H9 (cell line): ENCODE measurements around the gene SPPL3. TPM values are rescaled to one million over a fixed set of nuclear protein-coding genes. Genes with fewer than 3 reads are reported as not detected.

Experiments used
- DNase-seq: peaks from one replicate; pipeline ENCODE4 v3.0.0-alpha.2; 2017
- H2AFZ ChIP-seq: one replicate; pipeline ENCODE4 v1.6.1; 2013; ENCODE audit warnings: mild to moderate bottlenecking, low read length, control low read depth, moderate library complexity
- H2AK5ac ChIP-seq: 2 replicates; pipeline ENCODE4 v1.6.1; 2013; ENCODE audit warnings: low read length, control low read depth, mixed read lengths; ENCODE audit not compliant: insufficient read length
- H2BK120ac ChIP-seq: one replicate; pipeline ENCODE4 v1.6.1; 2013; ENCODE audit warnings: low read depth, mild to moderate bottlenecking, low read length, control low read depth, inconsistent platforms; ENCODE audit not compliant: poor library complexity, severe bottlenecking
- H2BK12ac ChIP-seq: 2 replicates; pipeline ENCODE4 v1.6.1; 2013; ENCODE audit warnings: low read length, control low read depth, mixed read lengths, low read depth; ENCODE audit not compliant: insufficient read length
- H2BK15ac ChIP-seq: 2 replicates; pipeline ENCODE4 v1.6.1; 2013; ENCODE audit warnings: low read depth, low read length, control low read depth
- H2BK20ac ChIP-seq: one replicate; pipeline ENCODE4 v1.6.1; 2013; ENCODE audit warnings: low read depth, mild to moderate bottlenecking, low read length, control low read depth, inconsistent platforms; ENCODE audit not compliant: poor library complexity, severe bottlenecking
- H2BK5ac ChIP-seq: 2 replicates; pipeline ENCODE4 v1.6.1; 2013; ENCODE audit warnings: low read length, control low read depth, mixed read lengths; ENCODE audit not compliant: insufficient read length
- H3K14ac ChIP-seq: 2 replicates; pipeline ENCODE4 v1.6.1; 2013; ENCODE audit warnings: low read length, control low read depth; ENCODE audit not compliant: insufficient read depth
- H3K18ac ChIP-seq: 2 replicates; pipeline ENCODE4 v1.6.1; 2013; ENCODE audit warnings: low read depth, mild to moderate bottlenecking, mixed read lengths, low read length, control low read depth; ENCODE audit not compliant: insufficient read length
- H3K23ac ChIP-seq: 2 replicates; pipeline ENCODE4 v1.6.1; 2013; ENCODE audit warnings: low read length, control low read depth, mixed read lengths, low read depth; ENCODE audit not compliant: insufficient read length
- H3K23me2 ChIP-seq: 2 replicates; pipeline ENCODE4 v1.6.1; 2013; ENCODE audit warnings: low read depth, mild to moderate bottlenecking, mixed read lengths, low read length, control low read depth; ENCODE audit not compliant: insufficient read length, poor library complexity, severe bottlenecking
- H3K27ac ChIP-seq: 2 replicates; pipeline ENCODE4 v1.5.1; 2013; ENCODE audit warnings: low read length, control low read depth, mixed read lengths, low read depth; ENCODE audit not compliant: insufficient read length
- H3K27me3 ChIP-seq: 2 replicates; pipeline ENCODE4 v1.6.1; 2013; ENCODE audit warnings: low read length, control low read depth, inconsistent platforms; ENCODE audit not compliant: insufficient read depth
- H3K4ac ChIP-seq: 2 replicates; pipeline ENCODE4 v1.6.1; 2013; ENCODE audit warnings: low read depth, mild to moderate bottlenecking, control low read depth, inconsistent platforms, low read length, moderate library complexity
- H3K4me1 ChIP-seq: 2 replicates; pipeline ENCODE4 v1.6.1; 2013; ENCODE audit warnings: low read length, control low read depth, inconsistent platforms; ENCODE audit not compliant: insufficient read depth
- H3K4me2 ChIP-seq: 2 replicates; pipeline ENCODE4 v1.6.1; 2013; ENCODE audit warnings: low read length, control low read depth, mixed read lengths; ENCODE audit not compliant: insufficient read length, insufficient read depth
- H3K56ac ChIP-seq: 2 replicates; pipeline ENCODE4 v1.6.1; 2013; ENCODE audit warnings: low read depth, mild to moderate bottlenecking, mixed read lengths, low read length, control low read depth; ENCODE audit not compliant: insufficient read length
- H3K79me1 ChIP-seq: 2 replicates; pipeline ENCODE4 v1.6.1; 2013; ENCODE audit warnings: low read depth, mild to moderate bottlenecking, moderate library complexity, low read length, control low read depth, inconsistent platforms; ENCODE audit not compliant: insufficient read depth, poor library complexity, severe bottlenecking
- H3K79me2 ChIP-seq: 2 replicates; pipeline ENCODE4 v1.6.1; 2013; ENCODE audit warnings: low read length, control low read depth, inconsistent platforms; ENCODE audit not compliant: insufficient read depth
- H3K9ac ChIP-seq: 2 replicates; pipeline ENCODE4 v1.6.1; 2013; ENCODE audit warnings: low read length, control low read depth, mixed read lengths; ENCODE audit not compliant: insufficient read length; ENCODE audit errors: extremely low read depth
- H3K9me3 ChIP-seq: one replicate; pipeline ENCODE4 v1.6.1; 2013; ENCODE audit warnings: low read depth, low read length, inconsistent platforms; ENCODE audit not compliant: control insufficient read depth
- H3T11ph ChIP-seq: one replicate; pipeline ENCODE4 v1.6.1; 2013; ENCODE audit warnings: mild to moderate bottlenecking, low read length, control low read depth, inconsistent platforms
- H4K20me1 ChIP-seq: one replicate; pipeline ENCODE4 v1.6.1; 2013; ENCODE audit not compliant: control insufficient read depth, insufficient read length, insufficient read depth
- H4K5ac ChIP-seq: 2 replicates; pipeline ENCODE4 v1.6.1; 2013; ENCODE audit warnings: low read depth, mild to moderate bottlenecking, mixed read lengths, low read length, control low read depth; ENCODE audit not compliant: insufficient read length
- H4K8ac ChIP-seq: replicated peaks from 2 replicates; pipeline ENCODE4 v1.6.1; 2013; ENCODE audit warnings: low read length, control low read depth, mixed read lengths, low read depth; ENCODE audit not compliant: insufficient read length
- H4K91ac ChIP-seq: 2 replicates; pipeline ENCODE4 v1.6.1; 2013; ENCODE audit warnings: low read depth, mild to moderate bottlenecking, moderate library complexity, mixed read lengths, low read length, control low read depth; ENCODE audit not compliant: insufficient read length
- H3K27ac Mint-ChIP-seq, 3 experiments: 2 replicates in 2 of 3; 3 replicates in 1 of 3; pipeline ENCODE4 v1.8.0; 2020 to 2021; ENCODE audit warnings: mixed read lengths in 3 of 3, mild to moderate bottlenecking in 1 of 3, moderate library complexity in 1 of 3
- H3K27me3 Mint-ChIP-seq: 2 replicates; pipeline ENCODE4 v1.8.0; 2021; ENCODE audit warnings: low read depth, mild to moderate bottlenecking, moderate library complexity, mixed read lengths
- H3K36me3 Mint-ChIP-seq, 3 experiments: 2 replicates in 2 of 3; 3 replicates in 1 of 3; pipeline ENCODE4 v1.8.0; 2020 to 2021; ENCODE audit warnings: low read depth in 3 of 3, mixed read lengths in 3 of 3; ENCODE audit not compliant: insufficient read depth in 1 of 3
- H3K4me1 Mint-ChIP-seq, 2 experiments: 2 replicates each; pipeline ENCODE4 v1.8.0; 2020; ENCODE audit warnings: mixed read lengths in 2 of 2
- H3K4me3 Mint-ChIP-seq, 2 experiments: 2 replicates in 1 of 2; 3 replicates in 1 of 2; pipeline ENCODE4 v1.8.0; 2020 to 2021; ENCODE audit warnings: mild to moderate bottlenecking in 2 of 2, mixed read lengths in 2 of 2, moderate library complexity in 1 of 2
- H3K9me3 Mint-ChIP-seq, 2 experiments: 2 replicates in 1 of 2; 3 replicates in 1 of 2; pipeline ENCODE4 v1.8.0; 2020; ENCODE audit warnings: mild to moderate bottlenecking in 2 of 2, mixed read lengths in 2 of 2, moderate library complexity in 1 of 2
- WGBS: extraction: QIAGEN DNeasy Blood & Tissue Kit; methylation state at CpG from one replicate; pipeline ENCODE4 v1.1.7; 2013; ENCODE audit warnings: missing lambda C conversion rate, low lambda C conversion rate, mixed read lengths; ENCODE audit not compliant: insufficient read length; ENCODE audit errors: extremely low coverage; 5-methylcytosine and 5-hydroxymethylcytosine counted together
- total RNA-seq: library from RNA; stranded (reverse); gene quantifications from 2 replicates; pipeline ENCODE4 v1.2.1, GENCODE V29; 2021
- TF ChIP-seq, protein P1 (sequence below): fragments of 200-600 bp; sonication (generic); conservative IDR thresholded peaks from 3 replicates; pipeline ENCODE4 v1.8.0; 2021; ENCODE audit warnings: antibody characterized with exemption, mild to moderate bottlenecking

Gene SPPL3
- total RNA-seq, 1 experiment from 2014 or later: 46.3 TPM

GRCh38 chr12:120861074-120861795 lies 42.9 kb downstream of the SPPL3 start:
- no peak overlapping the region for H4K91ac ChIP-seq
- peaks cover 3% of the 10 kb centered on the region; the same call in 1 of the 2 replicates for H3K79me2 ChIP-seq
- no peak overlapping the region for H3K4ac ChIP-seq
- H2BK5ac ChIP-seq: no peak overlapping the region
- no peaks in the 10 kb centered on the region for H3K27me3 ChIP-seq
- no peak overlapping the region for H3K23ac ChIP-seq
- H3K4me1 ChIP-seq: no peaks in the 10 kb centered on the region; the same call in 1 of the 2 replicates
- no peak overlapping the region for H3K27ac ChIP-seq
- no peaks in the 10 kb centered on the region for H3K23me2 ChIP-seq
- no peak overlapping the region for H2BK120ac ChIP-seq
- no peak overlapping the region for H3K56ac ChIP-seq
- H3K9me3 ChIP-seq: no peaks in the 10 kb centered on the region
- DNase-seq: no peak
- no peak overlapping the region for H2AFZ ChIP-seq
- no peak overlapping the region for H2BK12ac ChIP-seq
- no peak overlapping the region for H3K9ac ChIP-seq
- no peak overlapping the region for H3K4me3 Mint-ChIP-seq
- no peak overlapping the region for H3K14ac ChIP-seq
- TF ChIP-seq, protein P1, sequence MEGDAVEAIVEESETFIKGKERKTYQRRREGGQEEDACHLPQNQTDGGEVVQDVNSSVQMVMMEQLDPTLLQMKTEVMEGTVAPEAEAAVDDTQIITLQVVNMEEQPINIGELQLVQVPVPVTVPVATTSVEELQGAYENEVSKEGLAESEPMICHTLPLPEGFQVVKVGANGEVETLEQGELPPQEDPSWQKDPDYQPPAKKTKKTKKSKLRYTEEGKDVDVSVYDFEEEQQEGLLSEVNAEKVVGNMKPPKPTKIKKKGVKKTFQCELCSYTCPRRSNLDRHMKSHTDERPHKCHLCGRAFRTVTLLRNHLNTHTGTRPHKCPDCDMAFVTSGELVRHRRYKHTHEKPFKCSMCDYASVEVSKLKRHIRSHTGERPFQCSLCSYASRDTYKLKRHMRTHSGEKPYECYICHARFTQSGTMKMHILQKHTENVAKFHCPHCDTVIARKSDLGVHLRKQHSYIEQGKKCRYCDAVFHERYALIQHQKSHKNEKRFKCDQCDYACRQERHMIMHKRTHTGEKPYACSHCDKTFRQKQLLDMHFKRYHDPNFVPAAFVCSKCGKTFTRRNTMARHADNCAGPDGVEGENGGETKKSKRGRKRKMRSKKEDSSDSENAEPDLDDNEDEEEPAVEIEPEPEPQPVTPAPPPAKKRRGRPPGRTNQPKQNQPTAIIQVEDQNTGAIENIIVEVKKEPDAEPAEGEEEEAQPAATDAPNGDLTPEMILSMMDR: no peak
- peaks cover 14 to 16% of the 10 kb centered on the region in 2 experiments; a peak in 4 of 5 replicates for H3K9me3 Mint-ChIP-seq
- H3K36me3 Mint-ChIP-seq: peaks cover 12 to 21% (median 15%) of the 10 kb centered on the region in 3 experiments
- H3K4me2 ChIP-seq: no peak overlapping the region
- no peaks in the 10 kb centered on the region for H3K27me3 Mint-ChIP-seq
- H4K20me1 ChIP-seq: no peaks in the 10 kb centered on the region
- H2BK20ac ChIP-seq: no peak overlapping the region
- H3K79me1 ChIP-seq: no peaks in the 10 kb centered on the region
- H3T11ph ChIP-seq: no peak overlapping the region
- no peak overlapping the region for H2BK15ac ChIP-seq
- no peak overlapping the region for H4K8ac ChIP-seq
- no CpG with 5 or more reads among the region's 3 CpGs for WGBS
- H4K5ac ChIP-seq: no peak overlapping the region
- H3K4me1 Mint-ChIP-seq: peaks cover 16 to 18% of the 10 kb centered on the region in 2 experiments
- H2AK5ac ChIP-seq: no peak overlapping the region
- H3K27ac Mint-ChIP-seq: peak overlapping the region in 1 of 3 experiments; percentile 75; a peak in 1 of 7 replicates
- H3K18ac ChIP-seq: no peak overlapping the region
